Measurements from ENCODE around the gene SH2D3A. TPM values are rescaled to one million over a fixed set of nuclear protein-coding genes. Genes with fewer than 3 reads are reported as not detected.

Gene SH2D3A
- total and polyA plus RNA-seq, 2 donors (not counting 3 experiments of a cell fraction or from before 2014, with no cell fraction given) = 0.04 to 0.53 TPM

- Histone ChIP-seq H3K36me3 (ENCODE audit: control insufficient read depth in 2 of 2, extremely low read depth in 1 of 2, insufficient read depth in 2 of 2, low read length in 2 of 2) (no peaks in the 10 kb centered on the region), H3K4me1 (ENCODE audit: control insufficient read depth, extremely low read depth, insufficient read depth, low read length) (no peaks in the 10 kb centered on the region), H3K4me2 (ENCODE audit: insufficient read depth, low read length) (no peak overlapping the region), H3K79me2 (ENCODE audit: control insufficient read depth, insufficient read depth, low read length) (no peaks in the 10 kb centered on the region), H4K20me1 (replicated peaks; ENCODE audit: control insufficient read depth, extremely low read depth, insufficient read depth, low read length) (no peaks in the 10 kb centered on the region), H3K9me3 (replicated peaks; ENCODE audit: control insufficient read depth, insufficient read depth, low read length) (no peaks in the 10 kb centered on the region), H3K27ac (ENCODE audit: insufficient read depth, low read depth, low read length) (no peak overlapping the region), H3K9me1 (replicated peaks; ENCODE audit: control insufficient read depth, extremely low read depth, insufficient read depth, low read length) (no peaks in the 10 kb centered on the region), H2AFZ (ENCODE audit: low read depth, low read length) (no peak overlapping the region), H3K9ac (replicated peaks; ENCODE audit: extremely low read depth, insufficient read depth, low read length) (no peak overlapping the region), H3K4me3 (replicated peaks in 1 of 3; ENCODE audit: insufficient read depth in 1 of 3, low read depth in 1 of 3, low read length in 3 of 3) (no peak overlapping the region), H3K27me3 (ENCODE audit: control insufficient read depth in 2 of 2, insufficient read depth in 2 of 2, low read length in 2 of 2) (peaks cover 0 to 2% of the 10 kb centered on the region in 2 experiments)
- CTCF ChIA-PET = interaction anchor here (0.9 to 1.0 kb wide), 3 partner anchors 11 to 102 kb away, joined by 3 to 5 read pairs (median 3); partner anchors contain the start of gene VAV1
- dilution Hi-C loops (cut with MboI; ENCODE audit: extremely low pct_ligation_motif_present, low sequenced_read_pairs) (no loop called here), intact Hi-C loops (cut with micrococcal nuclease) (no loop called here)
- POLR2A ChIA-PET = no interaction called here
- FAIRE-seq = no peak
- BruUV-seq (replicated peaks) = no TSS peak
- no peak for DNase-seq (ENCODE audit: low read depth, low spot score)
- TF ChIP-seq GATA2 (IDR thresholded peaks at IDR 0.05; ENCODE audit: insufficient read depth, insufficient read length, low read depth, low read length) (no peak), JUN (IDR thresholded peaks at IDR 0.05; ENCODE audit: borderline replicate concordance, insufficient read depth, insufficient read length, low read depth) (no peak), EZH2 (IDR thresholded peaks at IDR 0.05; ENCODE audit: borderline replicate concordance, low read depth, low read length, severe bottlenecking) (no peak), CTCF (IDR thresholded peaks at IDR 0.05; ENCODE audit: extremely low read depth in 1 of 2, insufficient read depth in 1 of 2, low read depth in 1 of 2, low read length in 2 of 2) (no peak), FOS (IDR thresholded peaks at IDR 0.05; ENCODE audit: borderline replicate concordance, insufficient read depth, low read length) (no peak), MAX (IDR thresholded peaks at IDR 0.05; ENCODE audit: insufficient read depth, insufficient read length) (no peak), MYC (IDR thresholded peaks at IDR 0.05; ENCODE audit: low read depth, low read length) (no peak), POLR2AphosphoS5 (IDR thresholded peaks at IDR 0.05; ENCODE audit: insufficient read depth, low read depth, low read length) (no peak), POLR2A (IDR thresholded peaks at IDR 0.05; ENCODE audit: low read depth, low read length) (no peak)
These were observed 6.1 kb downstream of the SH2D3A start for GRCh38 chr19:6761053-6761676.
